ENCODE data around the gene OSGIN1. TPM values are rescaled to one million over a fixed set of nuclear protein-coding genes. Genes with fewer than 3 reads are reported as not detected.

The OSGIN1 gene
- total RNA-seq, 1 donor from 2014 or later, result 1.4 TPM

DNA sequence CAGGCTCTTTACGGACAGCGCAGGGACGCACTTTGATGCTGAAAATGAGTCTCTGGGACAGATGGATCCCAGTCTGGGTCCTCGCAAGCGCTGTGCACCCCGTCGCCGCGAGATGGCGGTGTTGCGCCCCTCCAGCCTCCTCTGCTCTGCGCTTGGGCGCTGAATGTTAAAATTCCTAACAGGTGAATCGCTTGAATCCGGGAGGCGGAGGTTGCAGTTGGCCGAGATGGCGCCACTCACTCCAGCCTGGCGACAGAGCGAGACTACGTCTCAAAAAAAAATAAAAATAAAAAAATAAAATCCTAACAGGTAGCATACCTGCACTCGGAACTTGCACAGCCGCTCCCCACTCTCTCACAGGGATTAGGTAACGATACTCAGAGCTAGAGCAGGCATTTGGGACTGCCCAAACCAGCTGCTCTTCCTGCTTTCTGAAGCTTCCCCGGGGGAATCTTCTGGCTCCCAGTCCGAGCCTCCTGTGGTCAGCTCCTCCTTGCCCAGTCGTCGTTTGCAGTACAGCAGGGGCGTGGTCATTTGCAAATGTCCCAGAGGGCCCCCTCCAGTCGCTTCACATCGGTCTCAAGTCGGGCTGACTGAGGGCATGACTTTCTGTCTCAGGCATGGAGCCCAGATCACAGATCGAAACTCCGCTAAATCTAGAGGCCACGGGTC is 26.2 kb upstream of the OSGIN1 start:
- DNase-seq (ENCODE audit: low read depth), result peak; percentile 71

GRCh38 chr16:83928341-83929055 is 24.5 kb upstream of the OSGIN1 start:
- peak; percentile 92 for DNase-seq (ENCODE audit: low read depth)

GRCh38 chr16:83929811-83930555 is 23.1 kb upstream of the OSGIN1 start:
- no peak for DNase-seq (ENCODE audit: low read depth)

GRCh38 chr16:83930730-83931500 is 22.1 kb upstream of the OSGIN1 start:
- DNase-seq (ENCODE audit: low read depth), result no peak

DNA sequence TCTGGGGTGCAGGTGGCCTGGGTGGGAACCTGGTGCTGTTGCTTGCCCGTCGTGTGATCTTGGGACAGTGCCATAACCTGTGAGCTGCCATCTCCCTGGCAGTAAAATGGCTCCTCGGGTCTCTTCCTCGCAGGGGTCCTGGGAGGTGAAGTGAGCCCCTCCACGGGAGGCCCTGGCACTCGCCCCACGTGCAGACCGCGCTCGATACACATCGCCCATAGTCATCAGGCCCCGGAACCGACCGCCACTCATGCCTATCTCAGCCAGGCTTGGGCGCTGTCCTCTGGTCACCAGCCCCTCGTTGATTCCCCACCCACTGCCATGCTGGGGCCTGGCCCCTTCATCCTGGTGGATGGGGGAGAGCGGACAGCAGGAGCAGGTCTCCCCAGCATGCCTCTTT is 21.5 kb upstream of the OSGIN1 start:
- DNase-seq (ENCODE audit: low read depth), result no peak

GRCh38 chr16:83932304-83932703 is 20.7 kb upstream of the OSGIN1 start:
- DNase-seq (ENCODE audit: low read depth), result no peak

DNA sequence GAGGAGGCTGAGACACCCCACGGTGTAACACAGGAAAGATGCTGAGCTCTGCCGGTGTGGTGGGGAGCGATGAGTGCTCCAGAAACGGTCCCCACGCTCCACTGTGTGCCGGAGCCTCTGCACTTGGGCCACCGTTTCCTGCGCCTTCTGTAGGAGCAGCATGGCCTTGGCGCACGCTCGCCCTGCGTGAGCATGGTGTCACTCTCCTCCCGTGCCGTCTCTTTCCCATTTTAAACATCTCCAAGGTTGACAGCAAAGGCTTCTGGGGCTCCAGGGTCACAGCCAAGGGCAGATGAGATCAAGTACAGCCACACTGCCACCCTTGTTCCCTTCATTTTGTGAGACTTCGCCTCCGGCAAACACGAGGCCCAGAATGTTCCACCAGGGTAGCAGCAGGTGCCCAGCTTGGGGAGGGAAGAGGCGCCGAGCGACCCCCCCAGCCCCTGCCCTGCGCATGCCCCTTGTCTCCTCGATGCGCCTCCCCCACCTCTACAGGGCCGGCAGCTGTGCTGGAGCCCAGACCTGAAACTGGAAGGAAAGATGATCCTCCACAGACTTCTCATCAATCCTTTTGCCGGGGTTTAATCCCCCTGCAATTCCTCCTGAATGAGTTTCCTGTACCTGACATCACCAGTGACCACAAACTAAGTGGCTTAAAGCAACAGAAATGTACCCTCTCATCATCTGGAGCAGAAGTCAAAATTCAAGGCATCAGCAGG is 19.9 kb upstream of the OSGIN1 start:
- no peak for DNase-seq (ENCODE audit: low read depth)

- no peak for DNase-seq (ENCODE audit: low read depth)
Observed at GRCh38 chr16:83933885-83934683, 19.0 kb upstream of the OSGIN1 start.

- no peak for DNase-seq (ENCODE audit: low read depth)
Observed at GRCh38 chr16:83934684-83934977, 18.4 kb upstream of the OSGIN1 start.

DNA sequence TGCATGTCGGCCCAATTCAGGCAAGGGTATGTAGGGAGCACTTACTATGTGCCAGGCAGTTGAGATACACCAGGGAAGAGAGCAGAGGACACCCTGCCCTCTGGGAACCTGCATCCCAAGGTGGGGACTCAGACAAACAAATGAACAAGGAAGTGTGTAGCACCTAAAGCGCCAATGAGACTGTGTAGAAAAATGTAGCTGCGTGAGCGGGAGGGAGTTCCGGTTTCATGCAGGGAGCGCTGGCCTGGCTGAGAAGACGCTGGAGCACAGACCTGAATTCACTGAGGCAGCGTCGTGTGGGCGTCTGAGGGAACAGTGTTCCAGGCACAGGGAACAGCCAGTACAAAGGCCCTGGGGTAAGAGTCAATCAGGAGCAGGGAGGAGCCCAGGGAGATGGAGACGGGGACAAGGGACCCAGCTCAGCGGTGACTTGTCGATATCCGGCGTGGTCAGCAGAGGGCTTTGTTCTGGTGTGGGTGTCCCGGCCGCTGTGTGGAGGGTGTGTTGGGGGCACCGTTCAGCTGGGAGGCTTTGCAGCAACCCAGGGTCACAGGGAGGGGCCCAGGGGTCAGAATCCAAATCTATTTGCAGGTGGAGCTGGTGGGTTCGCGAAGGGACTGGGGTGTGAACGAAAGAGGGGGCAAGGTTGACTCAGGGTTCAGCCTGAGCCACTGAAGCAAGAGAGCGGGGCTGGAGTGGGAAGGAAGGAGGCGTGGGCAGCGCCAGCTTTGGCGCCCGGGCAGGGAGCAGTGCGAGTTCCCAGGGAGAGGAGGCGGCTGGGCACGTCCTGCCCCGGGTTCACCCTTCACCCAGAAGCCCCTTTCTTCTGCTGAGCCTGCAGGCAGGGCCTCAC is 17.8 kb upstream of the OSGIN1 start:
- no peak for DNase-seq (ENCODE audit: low read depth)

DNA sequence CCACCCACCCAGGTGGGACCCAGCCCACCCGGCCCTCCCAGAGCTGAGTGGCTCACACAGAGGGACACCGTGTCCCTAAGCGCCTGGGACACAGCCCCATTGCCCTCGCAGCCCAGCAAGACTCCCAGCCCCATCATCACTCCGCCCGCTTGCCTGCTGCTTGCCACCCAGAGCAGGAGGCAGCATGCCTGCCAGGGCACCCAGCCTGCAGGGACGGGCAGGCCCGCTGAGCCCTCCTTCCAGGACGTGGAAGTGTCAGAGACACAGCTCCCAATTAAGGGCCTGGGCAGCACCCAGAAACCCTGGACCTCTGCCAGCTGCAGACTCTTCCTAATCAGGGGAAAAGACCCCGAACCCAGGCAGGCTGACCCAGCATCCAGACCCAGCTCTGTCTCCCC is 17.2 kb upstream of the OSGIN1 start:
- DNase-seq (ENCODE audit: low read depth), result no peak

- DNase-seq (ENCODE audit: low read depth), result no peak
Observed at GRCh38 chr16:83936581-83937165, 16.4 kb upstream of the OSGIN1 start.

DNA sequence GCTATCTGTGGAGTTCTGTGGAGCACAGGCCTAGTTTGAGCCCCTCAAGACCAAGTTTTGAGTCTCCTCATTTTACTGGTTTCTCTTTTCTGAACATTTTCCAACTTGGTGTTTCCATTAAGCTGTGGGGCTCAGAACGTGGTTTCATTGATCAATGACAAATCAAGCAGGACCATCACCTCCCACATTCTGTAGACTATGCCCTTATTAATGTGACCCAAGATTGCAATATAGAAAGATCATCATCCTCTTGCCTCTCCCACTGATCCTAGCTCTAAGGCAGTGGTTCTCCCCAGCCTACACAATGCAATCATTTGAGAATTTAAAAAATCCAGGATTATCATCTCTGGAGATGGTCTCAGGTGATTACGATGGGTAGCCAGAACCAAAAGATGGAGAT is 15.8 kb upstream of the OSGIN1 start:
- no peak for DNase-seq (ENCODE audit: low read depth)

DNA sequence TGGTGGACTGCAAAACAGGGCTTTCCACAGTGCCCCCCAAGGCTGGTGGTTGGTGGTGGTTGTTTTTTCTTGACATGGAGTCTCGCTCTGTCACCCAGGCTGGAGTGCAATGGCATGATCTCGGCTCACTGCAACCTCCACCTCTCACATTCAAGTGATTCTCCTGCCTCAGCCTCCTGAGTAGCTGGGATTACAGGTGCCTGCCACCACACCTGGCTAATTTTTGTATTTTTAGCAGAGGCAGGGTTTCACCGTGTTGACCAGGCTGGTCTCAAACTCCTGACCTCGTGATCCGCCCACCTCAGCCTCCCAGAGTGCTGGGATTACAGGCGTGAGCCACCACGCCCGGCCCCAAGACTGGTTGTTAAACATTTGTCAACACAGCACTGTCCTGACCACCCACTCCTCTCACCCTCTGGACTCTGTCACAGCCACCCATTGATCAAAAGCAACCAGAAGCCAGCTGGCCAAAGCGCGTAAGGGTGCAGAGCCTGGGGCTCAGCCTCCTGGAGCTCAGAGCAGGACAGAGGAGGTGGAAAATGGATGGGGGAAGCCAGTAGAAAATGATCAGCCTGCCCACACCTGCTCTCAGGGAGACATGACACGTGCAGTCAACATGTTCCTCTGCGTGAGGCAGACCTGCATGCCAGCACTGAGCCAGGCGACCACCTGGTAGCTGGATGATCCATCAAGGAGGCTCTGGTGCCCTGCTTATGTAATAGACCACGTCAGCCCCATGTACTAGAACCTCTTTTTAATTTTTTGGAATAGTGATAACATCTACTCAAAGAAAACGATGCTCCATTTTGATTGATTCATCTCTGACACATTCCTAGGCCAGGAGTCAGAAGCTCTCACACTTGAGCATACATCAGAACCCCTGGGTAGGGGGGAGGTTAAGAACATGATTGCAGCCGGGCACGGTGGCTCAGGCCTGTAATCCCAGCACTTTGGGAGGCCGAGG is 14.8 kb upstream of the OSGIN1 start:
- DNase-seq (ENCODE audit: low read depth), result no peak

GRCh38 chr16:83939266-83939855 is 13.7 kb upstream of the OSGIN1 start:
- DNase-seq (ENCODE audit: low read depth), result no peak

- DNase-seq (ENCODE audit: low read depth), result no peak
Observed at GRCh38 chr16:83940119-83940518, 12.9 kb upstream of the OSGIN1 start.

- no peak for DNase-seq (ENCODE audit: low read depth)
Observed at GRCh38 chr16:83940630-83941378, 12.2 kb upstream of the OSGIN1 start.

Measured in renal cortical epithelial cell (primary cell).